Right hindlimb (tissue), 1 donor: ENCODE results near the gene SLC7A1.

Experiments used
- DNase-seq: peaks from one replicate; pipeline ENCODE4 v3.0.0-alpha.2; 2018

The SLC7A1 gene

GRCh38 chr13:29507356-29507755, 88.1 kb downstream of the SLC7A1 start:
- DNase-seq: peak; percentile 81

- no peak for DNase-seq
Measured at GRCh38 chr13:29505950-29506349, 89.5 kb downstream of the SLC7A1 start.

GRCh38 chr13:29505511-29505910, 90.0 kb downstream of the SLC7A1 start:
- DNase-seq: no peak

GRCh38 chr13:29504691-29505090, 90.8 kb downstream of the SLC7A1 start:
- DNase-seq: no peak

- no peak for DNase-seq
Measured at GRCh38 chr13:29503041-29503837, 92.2 kb downstream of the SLC7A1 start.

GRCh38 chr13:29502391-29503008, 93.0 kb downstream of the SLC7A1 start:
- DNase-seq: no peak

GRCh38 chr13:29501674-29502073, 93.8 kb downstream of the SLC7A1 start:
- no peak for DNase-seq

- no peak for DNase-seq
Measured at GRCh38 chr13:29500386-29500785, 95.1 kb downstream of the SLC7A1 start.

- DNase-seq: no peak
Measured at GRCh38 chr13:29499506-29500165, 95.9 kb downstream of the SLC7A1 start.

- DNase-seq: no peak
Measured at GRCh38 chr13:29498426-29499040, 97.0 kb downstream of the SLC7A1 start.

GRCh38 chr13:29497137-29497654, 98.3 kb downstream of the SLC7A1 start:
- DNase-seq: peak; percentile 93

GRCh38 chr13:29496241-29496712, 99.2 kb downstream of the SLC7A1 start:
- DNase-seq: no peak

GRCh38 chr13:29494520-29494919, 101.0 kb downstream of the SLC7A1 start:
- DNase-seq: no peak

GRCh38 chr13:29493796-29494195, 101.7 kb downstream of the SLC7A1 start:
- no peak for DNase-seq

GRCh38 chr13:29491248-29491647, 104.2 kb downstream of the SLC7A1 start:
- no peak for DNase-seq

- no peak for DNase-seq
Measured at GRCh38 chr13:29490561-29490885, 105.0 kb downstream of the SLC7A1 start.

GRCh38 chr13:29489650-29490560, 105.6 kb downstream of the SLC7A1 start:
- DNase-seq: no peak

- DNase-seq: no peak
Measured at GRCh38 chr13:29487466-29488454, 107.7 kb downstream of the SLC7A1 start.

- DNase-seq: no peak
Measured at GRCh38 chr13:29486551-29486950, 108.9 kb downstream of the SLC7A1 start.

GRCh38 chr13:29484796-29485195, 110.7 kb downstream of the SLC7A1 start:
- no peak for DNase-seq

- DNase-seq: no peak
Measured at GRCh38 chr13:29484236-29484635, 111.3 kb downstream of the SLC7A1 start.
